SK-N-SH (cell line): ENCODE measurements around the gene SLC25A38. TPM values are rescaled to one million over a fixed set of nuclear protein-coding genes. Genes with fewer than 3 reads are reported as not detected.

Experiments used
- CTCF ChIA-PET: fragments of 300-600, 350-600 bp; formaldehyde crosslinking; extraction: SDS; loops from one replicate; lab custom pipeline; 2021; lab: Yijun Ruan, JAX
- POLR2A ChIA-PET: fragments of 350-600 bp; sonication (Branson Sonifier 250); formaldehyde crosslinking; extraction: SDS; loops from one replicate; lab custom pipeline; 2020; ENCODE audit warnings: antibody characterized with exemption, inconsistent platforms; lab: Yijun Ruan, JAX
- DNase-seq: peaks from one replicate; pipeline ENCODE4 v3.0.0; 2012
- H2AFZ ChIP-seq: fragments of 200-600 bp; sonication (generic); 2 replicates; pipeline ENCODE4 v1.8.1; 2016; ENCODE audit warnings: antibody characterized with exemption, mild to moderate bottlenecking, low read depth
- H3F3A ChIP-seq: fragments of 200-600 bp; sonication (generic); replicated peaks from 2 replicates; pipeline ENCODE3; 2016; ENCODE audit warnings: antibody characterized with exemption, mild to moderate bottlenecking; ENCODE audit not compliant: insufficient read depth
- H3K27ac ChIP-seq, 2 experiments: fragments of 200-500 bp in 1 of 2; fragments of 200-600 bp in 1 of 2; sonication (Bioruptor generic) in 1 of 2; sonication (generic), shearing (Covaris generic) in 1 of 2; 2 replicates each; pipeline versions ENCODE4 v1.5.1 to v1.6.1; 2014 to 2016; ENCODE audit warnings: low read depth in 2 of 2, inconsistent platforms in 1 of 2, low read length in 1 of 2, mild to moderate bottlenecking in 1 of 2, mixed read lengths in 1 of 2
- H3K27me3 ChIP-seq: fragments of 200-600 bp; sonication (generic), shearing (Covaris generic); 2 replicates; pipeline ENCODE4 v1.6.1; 2016; ENCODE audit warnings: mixed run types; ENCODE audit not compliant: insufficient read depth
- H3K36me3 ChIP-seq, 2 experiments: fragments of 200-500 bp in 1 of 2; fragments of 200-600 bp in 1 of 2; sonication (Bioruptor generic) in 1 of 2; sonication (generic) in 1 of 2; replicated peaks in 1 of 2; 2 replicates each; pipeline versions ENCODE3 to v1.5.1; 2014 to 2016; ENCODE audit warnings: low read length in 1 of 2, mild to moderate bottlenecking in 1 of 2; ENCODE audit not compliant: insufficient read depth in 2 of 2, control insufficient read depth in 1 of 2
- H3K4me1 ChIP-seq, 2 experiments: fragments of 200-500 bp in 1 of 2; fragments of 200-600 bp in 1 of 2; sonication (Bioruptor generic) in 1 of 2; sonication (generic), shearing (Covaris generic) in 1 of 2; 2 replicates each; pipeline versions ENCODE4 v1.5.1 to v1.6.1; 2014 to 2016; ENCODE audit warnings: low read depth in 1 of 2, low read length in 1 of 2, mixed run types in 1 of 2; ENCODE audit not compliant: insufficient read depth in 2 of 2, control insufficient read depth in 1 of 2
- H3K4me2 ChIP-seq: fragments of 200-600 bp; sonication (generic), shearing (Covaris generic); 2 replicates; pipeline ENCODE4 v1.6.1; 2017; ENCODE audit warnings: mixed run types
- H3K4me3 ChIP-seq, 2 experiments: fragments of 200-500 bp in 1 of 2; fragments of 200-600 bp in 1 of 2; sonication (Bioruptor generic) in 1 of 2; sonication (generic), shearing (Covaris generic) in 1 of 2; 2 replicates each; pipeline versions ENCODE4 v1.5.1 to v1.8.1; 2014 to 2016; ENCODE audit warnings: low read depth in 2 of 2, inconsistent platforms in 1 of 2, low read length in 1 of 2, mild to moderate bottlenecking in 1 of 2, mixed read lengths in 1 of 2, moderate library complexity in 1 of 2
- H3K79me2 ChIP-seq: fragments of 200-600 bp; sonication (generic); 2 replicates; pipeline ENCODE4 v1.8.1; 2017; ENCODE audit warnings: mild to moderate bottlenecking; ENCODE audit not compliant: insufficient read depth
- H3K9ac ChIP-seq: fragments of 200-600 bp; sonication (generic); 2 replicates; pipeline ENCODE4 v1.6.1; 2017; ENCODE audit warnings: mixed run types
- H3K9me2 ChIP-seq: fragments of 200-600 bp; sonication (generic); 2 replicates; pipeline ENCODE4 v1.6.1; 2017; ENCODE audit warnings: mixed run types
- H3K9me3 ChIP-seq: fragments of 200-600 bp; sonication (generic); 2 replicates; pipeline ENCODE4 v1.6.1; 2017; ENCODE audit warnings: mixed run types, mild to moderate bottlenecking, moderate library complexity
- H4K20me1 ChIP-seq: fragments of 200-600 bp; sonication (generic); 2 replicates; pipeline ENCODE4 v1.6.1; 2017; ENCODE audit warnings: mild to moderate bottlenecking, mixed run types; ENCODE audit not compliant: insufficient read depth
- CHD2 ChIP-seq: fragments of 150-350 bp; IDR thresholded peaks from 2 replicates; pipeline ENCODE4 v1.6.1; 2018; ENCODE audit warnings: low read length; ENCODE audit not compliant: partially characterized antibody
- FOSL2 ChIP-seq: IDR thresholded peaks from 2 replicates; pipeline ENCODE4 v1.4.0; 2012; ENCODE audit warnings: low read depth, mild to moderate bottlenecking, moderate library complexity, borderline replicate concordance
- JUND ChIP-seq: IDR thresholded peaks from 2 replicates; pipeline ENCODE4 v1.4.0; 2012
- MEF2A ChIP-seq: IDR thresholded peaks from 2 replicates; pipeline ENCODE4 v1.4.0; 2012; ENCODE audit warnings: low read depth, borderline replicate concordance
- MXI1 ChIP-seq: IDR thresholded peaks from 2 replicates; pipeline ENCODE4 v1.6.1; 2012; ENCODE audit warnings: mild to moderate bottlenecking, low read depth, low read length, improper control_type of control experiment
- NFIC ChIP-seq: IDR thresholded peaks from 2 replicates; pipeline ENCODE4 v1.4.0; 2012; ENCODE audit warnings: borderline replicate concordance
- NRF1 ChIP-seq: IDR thresholded peaks from 2 replicates; pipeline ENCODE4 v1.6.1; 2012; ENCODE audit warnings: low read depth, mild to moderate bottlenecking, low read length
- RAD21 ChIP-seq: IDR thresholded peaks from 2 replicates; pipeline ENCODE4 v1.6.1; 2012; ENCODE audit warnings: mild to moderate bottlenecking, low read length
- RCOR1 ChIP-seq: fragments of 150-350 bp; IDR thresholded peaks from 2 replicates; pipeline ENCODE4 v1.6.1; 2017; ENCODE audit warnings: antibody characterized with exemption, low read length
- RFX5 ChIP-seq: IDR thresholded peaks from 2 replicates; pipeline ENCODE4 v1.6.1; 2012; ENCODE audit warnings: mild to moderate bottlenecking, improper control_type of control experiment, low read length
- RXRA ChIP-seq: IDR thresholded peaks from 2 replicates; pipeline ENCODE4 v1.4.0; 2012; ENCODE audit warnings: low read depth, mild to moderate bottlenecking, borderline replicate concordance
- SIN3A ChIP-seq: IDR thresholded peaks from 2 replicates; pipeline ENCODE4 v1.6.1; 2012; ENCODE audit warnings: low read depth, mild to moderate bottlenecking, low read length, moderate library complexity, borderline replicate concordance
- TAF1 ChIP-seq: IDR thresholded peaks from 2 replicates; pipeline ENCODE4 v1.6.1; 2012; ENCODE audit warnings: low read depth, mild to moderate bottlenecking, low read length, moderate library complexity, borderline replicate concordance
- TCF12 ChIP-seq: IDR thresholded peaks from 2 replicates; pipeline ENCODE4 v1.4.0; 2012
- YY1 ChIP-seq: IDR thresholded peaks from 2 replicates; pipeline ENCODE4 v1.4.0; 2012; ENCODE audit warnings: low read depth, mild to moderate bottlenecking
- whole genome bisulfite sequencing: methylation state at CpG from one replicate; pipeline ENCODE4 v1.1.6; 2017; ENCODE audit warnings: low lambda C conversion rate; 5-methylcytosine and 5-hydroxymethylcytosine counted together
- polyA plus RNA-seq, 3 experiments: library from polyadenylated mRNA; depleted of rRNA; stranded (reverse); fragments of >200 nt; gene quantifications; 2 replicates each; pipeline ENCODE4 v1.2.3, GENCODE V29; 2012
- TF ChIP-seq, protein P1 (sequence below): IDR thresholded peaks from 2 replicates; pipeline ENCODE4 v1.4.0; 2012; ENCODE audit warnings: low read depth, borderline replicate concordance
- TF ChIP-seq, protein P2 (sequence below): IDR thresholded peaks from 2 replicates; pipeline ENCODE4 v1.6.1; 2012; ENCODE audit warnings: mild to moderate bottlenecking, low read depth, low read length, moderate library complexity
- TF ChIP-seq, protein P3 (sequence below): fragments of 150-350 bp; IDR thresholded peaks from 2 replicates; pipeline ENCODE4 v1.6.1; 2016; ENCODE audit warnings: mild to moderate bottlenecking, low read depth, low read length
- TF ChIP-seq, protein P4 (sequence below): IDR thresholded peaks from 2 replicates; pipeline ENCODE4 v1.4.0; 2012; ENCODE audit warnings: low read depth, borderline replicate concordance

SLC25A38 gene
- polyA plus RNA-seq, 1 of the 3 experiments (the other 2 are of a cell fraction), result 34.9 TPM

DNA sequence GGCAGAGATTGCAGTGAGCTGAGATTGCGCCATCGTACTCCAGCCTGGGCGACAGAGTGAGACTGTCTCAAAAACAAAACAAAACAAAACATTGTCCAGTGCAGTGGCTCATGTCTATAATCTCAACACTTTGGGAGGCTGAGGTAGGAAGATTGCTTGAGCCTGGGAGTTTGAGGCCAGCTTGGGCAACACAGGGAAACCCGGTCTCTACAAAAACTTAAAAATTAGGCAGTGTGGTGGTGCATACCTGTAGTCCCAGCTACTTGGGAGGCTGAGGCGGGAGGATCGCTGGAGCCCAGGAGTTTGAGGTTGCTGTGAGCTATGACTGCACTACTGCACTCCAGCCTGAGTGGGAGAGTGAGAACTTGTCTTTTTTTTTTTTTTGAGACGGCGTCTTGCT is 57.1 kb downstream of the SLC25A38 start:
- ChIA-PET CTCF (interaction anchor here (0.9 to 10.4 kb wide), 4 partner anchors 7 to 166 kb away, joined by 3 to 145 read pairs (median 6); no protein-coding TSS in a partner anchor), POLR2A (no interaction called here)
- peaks cover 0 to 5% of the 10 kb centered on the region in 2 experiments; a peak in 1 of 4 replicates for H3K4me1 ChIP-seq
- H3K9me2 ChIP-seq, result no peaks in the 10 kb centered on the region
- H2AFZ ChIP-seq, result no peak overlapping the region
- no peaks in the 10 kb centered on the region for H4K20me1 ChIP-seq
- H3K9ac ChIP-seq, result no peak overlapping the region
- H3K79me2 ChIP-seq, result no peaks in the 10 kb centered on the region
- H3K9me3 ChIP-seq, result no peaks in the 10 kb centered on the region
- TF ChIP-seq, protein P1, sequence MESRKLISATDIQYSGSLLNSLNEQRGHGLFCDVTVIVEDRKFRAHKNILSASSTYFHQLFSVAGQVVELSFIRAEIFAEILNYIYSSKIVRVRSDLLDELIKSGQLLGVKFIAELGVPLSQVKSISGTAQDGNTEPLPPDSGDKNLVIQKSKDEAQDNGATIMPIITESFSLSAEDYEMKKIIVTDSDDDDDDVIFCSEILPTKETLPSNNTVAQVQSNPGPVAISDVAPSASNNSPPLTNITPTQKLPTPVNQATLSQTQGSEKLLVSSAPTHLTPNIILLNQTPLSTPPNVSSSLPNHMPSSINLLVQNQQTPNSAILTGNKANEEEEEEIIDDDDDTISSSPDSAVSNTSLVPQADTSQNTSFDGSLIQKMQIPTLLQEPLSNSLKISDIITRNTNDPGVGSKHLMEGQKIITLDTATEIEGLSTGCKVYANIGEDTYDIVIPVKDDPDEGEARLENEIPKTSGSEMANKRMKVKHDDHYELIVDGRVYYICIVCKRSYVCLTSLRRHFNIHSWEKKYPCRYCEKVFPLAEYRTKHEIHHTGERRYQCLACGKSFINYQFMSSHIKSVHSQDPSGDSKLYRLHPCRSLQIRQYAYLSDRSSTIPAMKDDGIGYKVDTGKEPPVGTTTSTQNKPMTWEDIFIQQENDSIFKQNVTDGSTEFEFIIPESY, result no peak
- TF ChIP-seq NRF1 (no peak), MEF2A (no peak), YY1 (no peak), TCF12 (no peak), MXI1 (no peak), RAD21 (no peak), CHD2 (no peak), JUND (no peak), RXRA (no peak), TAF1 (no peak), RFX5 (no peak), SIN3A (no peak), RCOR1 (no peak), NFIC (no peak), FOSL2 (no peak)
- TF ChIP-seq, protein P2, sequence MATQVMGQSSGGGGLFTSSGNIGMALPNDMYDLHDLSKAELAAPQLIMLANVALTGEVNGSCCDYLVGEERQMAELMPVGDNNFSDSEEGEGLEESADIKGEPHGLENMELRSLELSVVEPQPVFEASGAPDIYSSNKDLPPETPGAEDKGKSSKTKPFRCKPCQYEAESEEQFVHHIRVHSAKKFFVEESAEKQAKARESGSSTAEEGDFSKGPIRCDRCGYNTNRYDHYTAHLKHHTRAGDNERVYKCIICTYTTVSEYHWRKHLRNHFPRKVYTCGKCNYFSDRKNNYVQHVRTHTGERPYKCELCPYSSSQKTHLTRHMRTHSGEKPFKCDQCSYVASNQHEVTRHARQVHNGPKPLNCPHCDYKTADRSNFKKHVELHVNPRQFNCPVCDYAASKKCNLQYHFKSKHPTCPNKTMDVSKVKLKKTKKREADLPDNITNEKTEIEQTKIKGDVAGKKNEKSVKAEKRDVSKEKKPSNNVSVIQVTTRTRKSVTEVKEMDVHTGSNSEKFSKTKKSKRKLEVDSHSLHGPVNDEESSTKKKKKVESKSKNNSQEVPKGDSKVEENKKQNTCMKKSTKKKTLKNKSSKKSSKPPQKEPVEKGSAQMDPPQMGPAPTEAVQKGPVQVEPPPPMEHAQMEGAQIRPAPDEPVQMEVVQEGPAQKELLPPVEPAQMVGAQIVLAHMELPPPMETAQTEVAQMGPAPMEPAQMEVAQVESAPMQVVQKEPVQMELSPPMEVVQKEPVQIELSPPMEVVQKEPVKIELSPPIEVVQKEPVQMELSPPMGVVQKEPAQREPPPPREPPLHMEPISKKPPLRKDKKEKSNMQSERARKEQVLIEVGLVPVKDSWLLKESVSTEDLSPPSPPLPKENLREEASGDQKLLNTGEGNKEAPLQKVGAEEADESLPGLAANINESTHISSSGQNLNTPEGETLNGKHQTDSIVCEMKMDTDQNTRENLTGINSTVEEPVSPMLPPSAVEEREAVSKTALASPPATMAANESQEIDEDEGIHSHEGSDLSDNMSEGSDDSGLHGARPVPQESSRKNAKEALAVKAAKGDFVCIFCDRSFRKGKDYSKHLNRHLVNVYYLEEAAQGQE, result no peak
- TF ChIP-seq, protein P3, sequence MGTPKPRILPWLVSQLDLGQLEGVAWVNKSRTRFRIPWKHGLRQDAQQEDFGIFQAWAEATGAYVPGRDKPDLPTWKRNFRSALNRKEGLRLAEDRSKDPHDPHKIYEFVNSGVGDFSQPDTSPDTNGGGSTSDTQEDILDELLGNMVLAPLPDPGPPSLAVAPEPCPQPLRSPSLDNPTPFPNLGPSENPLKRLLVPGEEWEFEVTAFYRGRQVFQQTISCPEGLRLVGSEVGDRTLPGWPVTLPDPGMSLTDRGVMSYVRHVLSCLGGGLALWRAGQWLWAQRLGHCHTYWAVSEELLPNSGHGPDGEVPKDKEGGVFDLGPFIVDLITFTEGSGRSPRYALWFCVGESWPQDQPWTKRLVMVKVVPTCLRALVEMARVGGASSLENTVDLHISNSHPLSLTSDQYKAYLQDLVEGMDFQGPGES, result no peak
- TF ChIP-seq, protein P4, sequence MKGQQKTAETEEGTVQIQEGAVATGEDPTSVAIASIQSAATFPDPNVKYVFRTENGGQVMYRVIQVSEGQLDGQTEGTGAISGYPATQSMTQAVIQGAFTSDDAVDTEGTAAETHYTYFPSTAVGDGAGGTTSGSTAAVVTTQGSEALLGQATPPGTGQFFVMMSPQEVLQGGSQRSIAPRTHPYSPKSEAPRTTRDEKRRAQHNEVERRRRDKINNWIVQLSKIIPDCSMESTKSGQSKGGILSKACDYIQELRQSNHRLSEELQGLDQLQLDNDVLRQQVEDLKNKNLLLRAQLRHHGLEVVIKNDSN, result no peak
- H3K4me3 ChIP-seq, result no peak overlapping the region
- H3K36me3 ChIP-seq, result no peaks in the 10 kb centered on the region
- H3K4me2 ChIP-seq, result no peak overlapping the region
- no peaks in the 10 kb centered on the region for H3K27me3 ChIP-seq
- no peak for DNase-seq
- 89% methylated on average over 8 of the region's 8 CpGs for WGBS
- no peaks in the 10 kb centered on the region for H3F3A ChIP-seq
- no peak overlapping the region for H3K27ac ChIP-seq
